Panc1 (cell line): ENCODE data around the gene TMEM38A.

ENCODE experiments used
- TCF7L2 ChIP-seq: IDR thresholded peaks from 2 replicates; pipeline ENCODE4 v1.6.1; 2011; ENCODE audit warnings: mild to moderate bottlenecking, low read depth, low read length, inconsistent platforms
- TF ChIP-seq, protein P1 (sequence below): fragments of 450-650 bp; IDR thresholded peaks from 2 replicates; pipeline ENCODE4 v1.5.1; 2017; ENCODE audit warnings: mild to moderate bottlenecking

GRCh38 chr19:16645140-16645539 lies 15.8 kb upstream of the TMEM38A start:
- TF ChIP-seq TCF7L2 = no peak
- TF ChIP-seq, protein P1, sequence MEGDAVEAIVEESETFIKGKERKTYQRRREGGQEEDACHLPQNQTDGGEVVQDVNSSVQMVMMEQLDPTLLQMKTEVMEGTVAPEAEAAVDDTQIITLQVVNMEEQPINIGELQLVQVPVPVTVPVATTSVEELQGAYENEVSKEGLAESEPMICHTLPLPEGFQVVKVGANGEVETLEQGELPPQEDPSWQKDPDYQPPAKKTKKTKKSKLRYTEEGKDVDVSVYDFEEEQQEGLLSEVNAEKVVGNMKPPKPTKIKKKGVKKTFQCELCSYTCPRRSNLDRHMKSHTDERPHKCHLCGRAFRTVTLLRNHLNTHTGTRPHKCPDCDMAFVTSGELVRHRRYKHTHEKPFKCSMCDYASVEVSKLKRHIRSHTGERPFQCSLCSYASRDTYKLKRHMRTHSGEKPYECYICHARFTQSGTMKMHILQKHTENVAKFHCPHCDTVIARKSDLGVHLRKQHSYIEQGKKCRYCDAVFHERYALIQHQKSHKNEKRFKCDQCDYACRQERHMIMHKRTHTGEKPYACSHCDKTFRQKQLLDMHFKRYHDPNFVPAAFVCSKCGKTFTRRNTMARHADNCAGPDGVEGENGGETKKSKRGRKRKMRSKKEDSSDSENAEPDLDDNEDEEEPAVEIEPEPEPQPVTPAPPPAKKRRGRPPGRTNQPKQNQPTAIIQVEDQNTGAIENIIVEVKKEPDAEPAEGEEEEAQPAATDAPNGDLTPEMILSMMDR = no peak
